GM18505 (cell line): ENCODE data around the gene PXDC1.

Experiments used
- ATAC-seq: cut with Tn5 transposase; IDR thresholded peaks from one replicate; pipeline ENCODE4 v1.9.1; 2021; ENCODE audit not compliant: unreplicated experiment
- POLR2A ChIP-seq: IDR thresholded peaks from 4 replicates; pipeline ENCODE4 v1.6.1; 2011; ENCODE audit warnings: borderline replicate concordance; ENCODE audit not compliant: insufficient read depth, insufficient read length; ENCODE audit errors: extremely low read depth

PXDC1 gene, protein sequence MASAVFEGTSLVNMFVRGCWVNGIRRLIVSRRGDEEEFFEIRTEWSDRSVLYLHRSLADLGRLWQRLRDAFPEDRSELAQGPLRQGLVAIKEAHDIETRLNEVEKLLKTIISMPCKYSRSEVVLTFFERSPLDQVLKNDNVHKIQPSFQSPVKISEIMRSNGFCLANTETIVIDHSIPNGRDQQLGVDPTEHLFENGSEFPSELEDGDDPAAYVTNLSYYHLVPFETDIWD

DNA sequence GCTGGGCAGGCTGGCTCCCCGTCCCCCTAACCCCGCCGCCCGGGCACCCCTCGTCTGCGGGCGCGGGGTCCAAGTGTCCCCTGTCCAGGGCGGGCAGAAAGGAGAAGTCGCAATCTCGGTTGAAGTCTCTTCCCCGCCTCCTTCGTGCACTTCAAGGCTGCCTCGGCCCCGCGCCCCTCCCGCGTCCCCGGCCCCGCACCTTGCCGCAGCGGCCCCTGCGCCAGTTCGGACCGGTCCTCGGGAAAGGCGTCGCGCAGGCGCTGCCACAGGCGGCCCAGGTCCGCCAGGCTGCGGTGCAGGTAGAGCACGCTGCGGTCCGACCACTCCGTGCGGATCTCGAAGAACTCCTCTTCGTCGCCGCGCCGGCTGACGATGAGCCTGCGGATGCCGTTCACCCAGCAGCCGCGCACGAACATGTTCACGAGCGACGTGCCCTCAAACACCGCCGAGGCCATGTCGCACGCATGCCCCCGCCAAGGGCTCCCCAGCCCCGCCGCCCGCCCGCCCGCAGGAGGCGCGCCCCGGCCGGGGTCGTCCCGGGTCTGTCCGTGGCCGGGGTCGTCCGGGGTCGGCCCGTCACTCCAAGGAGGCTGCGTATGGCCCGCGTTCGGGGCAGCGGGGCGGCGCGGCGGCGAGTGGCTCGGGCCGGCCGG is at the start of gene PXDC1:
Gene PXDC1, minus strand, starts transcription at position 637 of the 653 bp plus-strand sequence. Its CDS starts 182 bp downstream, at position 455.
- no peak for TF ChIP-seq POLR2A
- peak; percentile 12 for ATAC-seq

DNA sequence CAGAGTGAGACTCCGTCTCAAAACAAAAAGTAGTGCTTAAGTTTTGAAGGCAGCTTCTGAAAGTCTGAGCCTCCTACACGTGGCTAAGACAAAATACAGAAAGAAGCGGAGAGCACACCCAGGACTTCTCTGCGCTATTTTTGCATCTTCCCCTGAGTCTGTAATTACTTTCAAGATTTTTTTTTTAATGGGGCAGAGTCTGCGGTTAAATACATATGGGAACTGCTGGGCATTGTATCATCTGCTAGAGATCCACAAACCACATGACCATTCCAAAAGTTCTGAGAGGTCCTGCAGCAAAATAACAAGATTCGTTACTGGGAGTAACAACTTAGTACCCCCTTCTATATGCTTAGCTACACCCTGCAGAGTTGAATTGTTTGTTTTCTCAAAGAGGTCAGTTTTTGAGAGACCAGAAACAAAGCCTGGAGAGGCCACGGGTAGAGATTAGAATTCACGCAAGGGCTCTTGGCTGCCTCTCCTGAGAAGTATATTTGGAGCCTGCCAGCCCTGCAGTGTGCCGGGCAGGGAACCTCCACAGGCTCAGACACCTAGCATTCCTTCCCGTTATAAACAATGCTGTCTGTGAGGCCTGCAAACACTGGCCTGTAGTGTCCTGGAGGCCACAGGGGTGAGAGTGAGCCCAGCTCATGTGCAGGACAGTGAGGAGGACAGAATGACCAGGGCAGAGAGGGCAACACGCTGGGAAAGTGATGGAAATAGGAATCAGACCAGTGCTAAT is 49.5 kb upstream of the PXDC1 start:
- no peak for TF ChIP-seq POLR2A
- no peak for ATAC-seq

DNA sequence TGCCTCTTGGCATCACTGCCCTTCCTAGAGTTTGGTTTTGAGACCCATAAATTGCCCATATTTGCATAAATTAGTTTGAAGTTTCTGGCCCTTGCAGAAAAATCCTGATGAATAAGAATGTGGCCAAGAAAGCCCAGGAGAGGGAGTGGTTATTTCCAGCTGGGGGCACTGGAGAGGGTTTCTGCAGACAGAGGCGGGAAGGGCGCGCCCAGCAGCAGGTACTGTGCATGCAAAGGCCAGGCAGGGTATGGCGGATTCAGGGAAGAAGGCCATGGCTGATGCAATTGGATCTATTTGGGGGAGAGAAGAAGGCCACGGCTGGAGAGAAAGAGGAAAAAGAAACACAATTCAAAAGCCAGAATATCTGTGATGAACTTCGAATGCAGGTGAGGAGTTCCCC is 48.2 kb upstream of the PXDC1 start:
- TF ChIP-seq POLR2A, result no peak
- no peak for ATAC-seq

DNA sequence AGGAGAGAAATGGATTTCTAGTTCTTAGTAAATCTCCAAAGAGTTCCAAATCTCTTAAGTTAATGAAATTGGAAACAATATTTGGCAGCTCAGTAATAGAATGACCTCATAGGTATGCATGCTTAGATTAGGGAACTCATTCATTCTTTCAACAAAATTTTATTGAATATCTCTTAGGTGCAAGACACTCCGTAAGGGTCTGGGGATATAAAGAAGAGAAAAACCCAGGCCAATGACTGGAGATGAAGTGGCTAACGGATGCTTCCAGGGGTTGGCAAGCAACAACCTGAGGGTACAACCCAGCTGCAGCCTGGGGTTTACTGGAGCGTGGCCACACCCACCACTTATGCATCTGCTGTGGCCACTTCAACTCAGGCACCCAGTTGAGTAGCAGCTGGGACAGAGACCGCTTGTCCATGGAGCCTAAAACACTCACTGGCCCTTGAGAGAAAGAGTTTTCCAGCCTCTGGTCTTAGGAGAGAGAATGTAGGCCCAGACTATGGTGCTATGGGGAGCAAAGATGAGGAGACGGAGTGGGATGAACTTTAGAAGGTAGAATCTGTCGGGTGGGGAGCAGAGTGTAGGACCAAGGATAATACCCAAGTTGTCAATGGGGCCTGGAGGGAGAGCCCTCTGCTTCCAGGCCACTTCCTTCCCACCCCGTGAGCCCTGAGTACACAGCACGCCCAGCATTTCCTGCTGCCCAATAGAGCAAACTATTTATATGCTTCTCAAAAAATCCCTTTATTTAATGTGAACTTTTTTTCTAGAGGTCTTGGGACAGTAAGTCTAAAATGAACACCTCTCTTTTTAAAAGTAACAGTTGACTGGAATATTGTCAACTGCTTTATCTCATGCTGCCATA is 46.8 kb upstream of the PXDC1 start:
- ATAC-seq, result no peak
- TF ChIP-seq POLR2A, result no peak

DNA sequence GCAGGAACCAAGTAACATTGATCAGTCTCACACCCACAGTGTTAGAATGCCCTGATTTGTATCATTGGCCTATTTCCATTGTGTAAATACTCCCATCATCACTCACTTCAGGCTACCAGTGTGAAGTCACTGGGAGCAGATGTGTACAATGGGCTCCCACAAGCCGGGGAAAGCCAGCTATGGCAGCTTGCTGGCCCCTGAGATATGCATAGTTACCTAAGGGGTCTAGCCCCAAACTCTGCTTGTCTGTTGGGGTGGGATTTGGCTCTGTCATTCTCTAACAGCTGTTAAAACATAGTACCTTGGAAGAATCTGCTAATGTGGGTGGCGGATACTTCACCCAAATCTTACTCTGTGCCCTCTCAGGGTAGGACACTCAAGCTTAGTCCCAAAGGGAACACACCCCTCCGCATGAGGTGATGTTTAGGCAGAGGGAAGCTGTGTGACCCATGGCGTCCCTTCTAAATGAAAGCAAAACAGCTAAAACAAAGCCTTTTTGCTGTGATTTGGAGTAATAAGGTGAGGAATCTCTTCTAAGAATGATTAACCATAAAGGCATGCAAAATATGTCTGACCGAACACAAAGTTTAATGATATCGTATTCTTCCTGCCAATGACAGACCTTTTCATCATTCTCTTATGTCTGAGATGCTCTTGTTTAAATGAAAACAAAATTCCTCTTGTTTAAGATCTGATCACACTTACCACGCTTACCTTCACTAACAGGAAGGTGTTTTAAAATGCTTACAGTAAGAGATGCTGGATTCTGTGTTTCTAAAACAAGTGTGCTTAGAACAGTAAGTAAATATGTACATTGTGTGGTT is 45.9 kb upstream of the PXDC1 start:
- no peak for ATAC-seq
- TF ChIP-seq POLR2A, result no peak

DNA sequence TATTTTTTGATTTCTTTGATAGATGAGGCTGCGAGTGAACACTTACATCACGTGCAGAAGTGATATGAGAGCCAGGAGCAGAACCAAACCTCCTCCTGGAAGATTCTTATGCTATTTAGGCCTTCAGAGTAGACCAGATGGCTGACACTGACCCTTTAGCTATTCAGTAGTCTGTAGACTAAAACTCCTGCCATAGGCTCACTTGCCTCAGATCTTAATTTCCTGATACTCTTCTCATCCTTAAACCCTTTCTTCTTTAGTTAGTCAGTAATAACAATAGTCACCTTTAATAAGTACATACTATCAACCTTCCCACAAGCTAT is 45.2 kb upstream of the PXDC1 start:
- no peak for TF ChIP-seq POLR2A
- ATAC-seq, result no peak

DNA sequence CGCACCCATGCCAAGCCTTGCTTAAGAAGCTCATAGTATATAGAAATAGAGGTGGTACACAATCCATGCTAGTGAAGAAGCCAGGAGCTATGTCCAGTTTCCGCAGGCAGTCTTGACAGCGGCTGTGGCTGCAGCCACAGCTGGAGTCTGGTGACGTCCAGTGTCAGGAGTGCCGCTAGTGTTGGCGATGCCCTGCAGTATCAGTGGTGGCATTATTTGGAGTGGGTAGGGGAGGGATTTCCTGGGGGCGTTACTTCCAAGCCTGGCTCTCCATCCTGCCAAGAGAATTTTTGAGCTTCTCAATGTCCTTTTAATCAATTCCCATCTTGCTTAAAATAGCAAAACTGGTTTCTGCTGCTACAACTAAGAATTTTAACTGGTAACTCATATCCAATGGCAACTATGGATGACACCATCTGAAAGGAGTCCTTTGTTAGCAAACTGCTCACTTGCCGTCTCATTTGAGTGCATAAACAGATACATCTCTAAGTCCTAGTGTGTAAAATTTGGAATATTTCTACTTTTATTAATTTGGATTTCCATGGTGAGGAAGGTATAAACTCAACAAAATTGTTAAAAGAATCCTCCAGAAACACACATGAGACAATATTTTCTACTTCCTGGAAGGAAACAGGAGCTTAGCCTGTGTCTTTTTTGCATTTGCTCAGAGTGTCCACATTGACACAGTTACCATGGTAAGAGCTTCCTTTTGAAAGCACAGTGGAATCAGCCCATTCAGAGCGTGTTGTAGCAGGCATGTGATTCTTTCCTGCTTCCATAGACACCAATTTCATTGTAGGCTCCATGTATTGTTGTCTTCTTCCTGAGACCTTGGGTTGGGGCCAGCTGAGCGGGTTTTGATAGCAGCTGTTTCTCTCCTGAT is 44.6 kb upstream of the PXDC1 start:
- no peak for ATAC-seq
- no peak for TF ChIP-seq POLR2A

DNA sequence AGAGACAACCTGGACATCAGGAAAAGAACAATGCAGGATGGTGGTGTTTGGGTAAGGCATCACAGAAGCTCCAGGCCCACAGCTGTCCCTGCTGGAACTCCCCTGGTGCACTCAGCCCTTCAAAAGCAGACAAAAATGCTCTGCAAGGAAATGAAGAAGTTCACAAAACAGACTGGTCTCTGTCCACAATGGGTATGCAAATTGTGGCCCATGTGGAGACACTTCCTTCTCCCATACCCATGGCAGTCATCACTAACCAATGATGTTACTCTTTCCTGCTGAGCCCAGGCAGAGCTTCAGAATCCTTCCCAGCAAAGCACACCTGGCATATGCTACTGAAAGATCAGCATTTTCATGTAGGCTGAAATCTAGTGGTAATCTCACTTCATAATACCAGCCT is 42.6 kb upstream of the PXDC1 start:
- no peak for TF ChIP-seq POLR2A
- peak; percentile 62 for ATAC-seq

DNA sequence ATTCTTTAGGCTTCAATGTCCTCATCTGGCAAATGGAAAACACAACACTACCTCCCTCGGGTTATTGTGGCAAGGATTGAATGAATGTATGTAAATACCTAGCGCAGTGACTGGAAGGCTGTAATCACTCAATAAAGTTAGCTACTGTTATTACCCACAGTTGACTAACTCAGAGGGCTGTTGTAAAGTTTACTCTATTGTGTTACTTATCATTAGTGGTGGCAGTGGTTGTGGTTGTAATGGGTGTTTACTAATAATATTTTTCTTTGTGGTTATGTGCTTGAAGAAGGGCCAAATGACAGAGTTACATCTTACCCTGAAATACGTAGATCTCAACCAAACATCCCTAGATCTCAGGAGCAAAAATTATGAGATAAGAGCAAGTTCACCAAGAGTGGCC is 42.0 kb upstream of the PXDC1 start:
- no peak for ATAC-seq

DNA sequence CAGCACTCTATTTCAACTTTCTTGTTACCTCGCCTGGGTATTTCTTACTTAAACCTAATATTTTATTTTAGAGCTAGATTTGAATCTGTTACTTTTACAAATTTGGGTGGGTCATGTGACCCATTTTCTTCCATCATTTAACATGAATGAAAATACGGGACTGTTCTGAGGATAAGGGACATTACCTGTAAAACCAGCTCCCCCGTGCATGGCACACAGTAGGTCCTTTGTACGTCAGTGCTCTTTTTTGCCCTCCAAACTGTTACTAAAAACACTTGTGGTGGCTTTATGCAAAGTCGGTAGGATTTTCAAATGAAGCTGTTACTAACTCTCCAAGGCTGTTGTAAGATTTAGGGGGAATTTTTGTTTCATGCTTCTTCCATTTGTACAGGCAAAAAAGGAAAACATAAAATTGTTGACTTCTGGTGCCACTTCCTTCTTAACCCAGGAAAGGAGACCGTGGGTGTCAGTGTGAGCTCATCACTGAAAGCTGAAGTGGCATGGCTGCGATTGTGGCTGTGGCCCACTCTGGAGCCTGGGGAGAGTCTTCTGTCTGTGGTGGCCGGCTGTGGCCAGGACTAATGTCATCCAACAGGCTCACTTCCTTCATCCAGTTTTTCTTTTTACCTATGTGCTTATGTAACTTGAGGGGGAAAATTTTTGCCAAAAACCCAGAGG is 40.2 kb upstream of the PXDC1 start:
- no peak for ATAC-seq
- no peak for TF ChIP-seq POLR2A

More for the DNA sequence above, 42.0 kb upstream of the PXDC1 start:
- no peak for TF ChIP-seq POLR2A

DNA sequence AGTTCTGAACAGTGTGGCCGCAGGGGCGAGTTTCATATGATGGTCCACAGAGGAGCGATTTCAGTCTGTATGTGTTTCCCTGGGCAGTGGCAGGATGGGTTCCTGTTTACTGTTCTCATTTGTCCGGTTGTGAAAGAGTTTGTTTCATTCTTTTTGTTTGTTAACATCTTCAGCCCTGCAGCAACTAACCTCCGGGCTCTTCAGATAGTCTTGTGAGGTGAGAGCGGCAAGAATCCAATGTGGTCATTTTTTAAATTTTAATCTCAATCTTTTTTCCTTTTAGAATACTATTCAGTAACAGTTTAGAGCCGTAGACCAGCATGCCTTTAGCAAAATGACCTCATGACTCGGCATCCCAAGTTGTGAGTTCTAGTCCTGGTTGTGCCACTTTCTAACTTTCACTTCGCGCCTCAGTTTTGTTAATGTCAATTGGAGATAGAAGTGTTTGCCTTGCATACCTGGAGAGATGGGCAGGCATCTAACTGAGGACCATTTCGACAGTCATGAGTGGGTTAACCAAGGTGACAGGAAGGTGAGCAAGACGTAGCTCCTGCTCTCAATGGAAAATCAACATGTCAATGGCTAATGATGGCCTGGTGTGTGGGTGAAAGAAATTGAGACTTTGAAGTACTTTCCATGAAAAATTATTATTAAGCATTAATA is 38.5 kb upstream of the PXDC1 start:
- ATAC-seq, result no peak
- TF ChIP-seq POLR2A, result no peak
